NCI-H1436 treated with DMSO at 0.1 percent for 48 hours (cell line): Measurements from ENCODE around the gene FGF22.
"Not testable (repeated sequence)": the region's sequence is repeated elsewhere in the genome, so short reads cannot be mapped to it uniquely, and the experiment has no call there.

ENCODE experiments used
- DNase-seq: peaks from one replicate; lab custom pipeline; 2025; lab: John Stamatoyannopoulos, UW

Gene FGF22

GRCh38 chr19:639253-640160, at the start of gene FGF22:
TSS of gene FGF22 (plus strand) at chr19:639879. CDS start at chr19:639926, 47 bp downstream.
- DNase-seq, result no peak

DNA sequence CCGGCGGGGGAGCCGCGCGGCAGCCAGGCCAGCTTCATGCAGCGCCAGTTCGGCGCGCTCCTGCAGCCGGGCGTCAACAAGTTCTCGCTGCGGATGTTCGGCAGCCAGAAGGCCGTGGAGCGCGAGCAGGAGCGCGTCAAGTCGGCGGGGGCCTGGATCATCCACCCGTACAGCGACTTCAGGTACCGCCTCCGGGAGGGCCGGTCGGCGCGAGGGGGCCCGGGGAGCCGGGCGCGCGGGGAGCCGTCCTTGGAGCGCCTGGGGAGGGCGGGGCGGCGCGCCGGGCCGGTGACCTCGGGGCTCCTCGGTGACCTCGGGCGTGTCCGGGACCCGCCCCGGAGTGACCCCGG, 49.3 kb upstream of the FGF22 start:
- no peak for DNase-seq

GRCh38 chr19:590750-591098, 49.0 kb upstream of the FGF22 start:
- DNase-seq, result no peak

- no peak for DNase-seq
Measured at GRCh38 chr19:591099-591958, 48.4 kb upstream of the FGF22 start.

GRCh38 chr19:592101-592500, 47.6 kb upstream of the FGF22 start:
- no peak for DNase-seq

- DNase-seq, result no peak
Measured at GRCh38 chr19:593055-593454, 46.6 kb upstream of the FGF22 start.

DNA sequence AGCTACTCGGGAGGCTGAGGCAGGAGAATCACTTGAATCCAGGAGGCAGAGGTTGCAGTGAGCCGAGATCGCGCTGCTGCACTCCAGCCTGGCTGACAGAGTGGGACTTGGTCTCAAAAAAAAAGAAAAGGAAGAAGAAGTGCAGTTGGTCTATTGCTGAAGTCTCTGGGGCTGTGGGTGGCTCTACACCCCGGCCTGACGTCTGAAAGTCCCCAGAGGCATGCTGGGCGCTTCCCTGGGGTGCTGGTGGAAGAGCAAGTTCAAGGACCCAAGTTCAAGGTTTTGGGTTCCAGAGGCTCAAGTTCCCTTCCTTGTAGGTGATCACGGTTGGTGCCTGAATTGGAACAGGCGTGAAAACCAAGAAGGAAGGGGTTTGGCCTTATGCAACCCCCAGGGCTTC, 46.2 kb upstream of the FGF22 start:
- no peak for DNase-seq

DNA sequence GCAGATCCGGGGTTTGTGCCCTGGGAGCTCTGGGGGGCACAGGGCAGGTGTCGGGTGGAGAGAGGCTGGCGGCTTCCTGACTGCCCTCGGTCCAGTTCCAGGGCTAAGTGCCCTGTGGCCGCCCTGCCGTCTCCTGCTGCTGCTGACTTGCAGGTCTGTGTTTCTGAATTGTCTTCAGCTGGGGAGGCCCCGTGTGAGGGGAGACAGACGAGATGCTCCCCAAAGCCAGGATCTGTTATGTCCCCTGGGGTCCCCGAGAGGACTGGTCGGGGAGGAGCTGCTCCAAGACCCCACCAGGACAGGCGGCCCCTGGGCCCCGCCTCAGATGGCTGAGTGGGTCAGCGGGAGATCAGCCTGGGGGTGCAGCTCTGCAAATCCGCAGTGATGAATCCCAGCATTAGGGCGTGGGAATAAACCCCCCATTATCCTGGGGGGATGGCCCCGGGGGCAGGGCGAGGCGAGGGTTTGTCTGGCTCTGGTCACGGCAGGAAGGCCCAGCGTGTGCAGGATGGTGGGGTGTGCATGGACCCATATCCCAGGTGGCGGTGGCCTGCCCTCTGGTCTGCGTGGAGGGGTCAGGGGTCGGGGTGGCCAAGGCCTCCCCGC, 45.3 kb upstream of the FGF22 start:
- DNase-seq, result no peak

- no peak for DNase-seq
Measured at GRCh38 chr19:595326-596262, 44.1 kb upstream of the FGF22 start.

DNA sequence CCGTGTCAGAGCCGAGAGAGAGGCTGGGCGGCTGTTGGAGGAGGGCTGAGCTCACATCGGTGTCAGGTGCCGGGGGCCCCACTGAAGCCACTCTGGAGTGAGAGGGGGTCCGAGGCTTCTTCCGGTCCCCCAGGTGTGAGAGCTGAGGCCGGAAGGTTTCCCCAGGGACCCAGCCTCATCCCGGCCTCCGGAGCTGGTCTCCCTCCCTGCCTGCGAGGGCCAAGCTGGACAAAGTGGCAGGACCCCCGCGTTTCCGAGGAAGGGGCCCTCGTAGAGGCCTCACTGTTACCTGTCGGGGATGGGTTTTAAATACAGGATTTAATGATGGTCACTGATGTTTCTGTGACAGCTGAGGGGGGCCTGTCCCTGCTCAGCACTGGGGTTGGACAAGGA, 43.4 kb upstream of the FGF22 start:
- DNase-seq, result no peak

DNA sequence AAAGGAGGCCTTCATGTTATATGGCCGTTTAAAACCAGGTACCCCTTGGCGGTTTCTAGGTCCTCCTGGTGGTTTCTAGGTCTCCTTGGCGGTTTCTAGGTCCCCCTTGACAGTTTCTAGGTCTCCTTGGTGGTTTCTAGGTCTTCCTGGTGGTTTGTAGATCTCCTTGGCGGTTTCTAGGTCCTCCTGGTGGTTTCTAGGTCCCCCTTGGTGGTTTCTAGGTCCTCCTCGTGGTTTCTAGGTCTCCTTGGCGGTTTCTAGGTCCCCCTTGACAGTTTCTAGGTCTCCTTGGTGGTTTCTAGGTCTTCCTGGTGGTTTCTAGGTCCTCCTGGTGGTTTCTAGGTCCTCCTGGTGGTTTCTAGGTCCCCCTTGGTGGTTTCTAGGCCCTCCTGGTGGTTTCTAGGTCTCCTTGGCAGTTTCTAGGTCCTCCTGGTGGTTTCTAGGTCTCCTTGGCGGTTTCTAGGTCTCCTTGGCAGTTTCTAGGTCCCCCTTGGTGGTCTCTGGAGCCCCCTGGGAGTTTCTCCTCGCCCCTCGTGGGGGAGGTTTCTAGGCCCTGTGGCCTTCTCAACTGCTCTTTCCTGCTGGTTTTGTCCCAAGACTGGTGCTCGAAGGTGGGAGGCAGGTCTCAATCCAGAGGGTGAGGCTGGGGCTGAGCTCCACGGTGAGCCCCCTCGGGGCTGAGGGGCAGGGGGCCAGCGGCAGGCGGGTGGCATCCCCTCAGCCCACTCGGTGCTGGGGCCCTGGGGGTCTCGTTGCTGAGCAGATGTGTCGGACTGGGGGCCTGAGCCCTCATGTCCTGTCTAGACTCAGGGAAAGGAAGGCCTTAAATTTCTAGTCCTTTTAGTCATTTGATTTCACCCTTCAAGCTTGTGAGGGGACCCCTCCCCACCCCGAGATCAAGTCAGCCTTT, 42.0 kb upstream of the FGF22 start:
- no peak for DNase-seq

GRCh38 chr19:601310-601709, 38.4 kb upstream of the FGF22 start:
- no peak for DNase-seq

DNA sequence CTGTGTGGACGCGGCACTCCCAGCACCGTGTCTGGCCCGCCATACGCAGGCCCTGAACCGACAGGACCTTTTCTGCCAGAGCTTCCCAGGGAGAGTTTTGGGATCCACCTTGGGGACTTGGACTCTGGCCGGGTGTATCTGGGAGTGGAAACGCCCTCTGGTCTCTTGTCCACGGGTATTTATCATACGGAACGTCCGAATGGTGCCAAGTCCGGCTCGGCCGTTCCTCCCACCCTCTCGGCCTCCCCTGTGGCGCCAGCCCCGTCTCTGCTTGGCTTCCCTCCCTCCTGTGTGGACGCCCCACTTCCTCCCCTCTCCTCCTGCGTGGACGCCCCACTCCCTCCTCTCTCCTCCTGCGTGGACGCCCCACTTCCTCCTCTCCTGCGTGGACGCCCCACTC, 37.9 kb upstream of the FGF22 start:
- no peak for DNase-seq

- no peak for DNase-seq
Measured at GRCh38 chr19:602391-603301, 37.0 kb upstream of the FGF22 start.

DNA sequence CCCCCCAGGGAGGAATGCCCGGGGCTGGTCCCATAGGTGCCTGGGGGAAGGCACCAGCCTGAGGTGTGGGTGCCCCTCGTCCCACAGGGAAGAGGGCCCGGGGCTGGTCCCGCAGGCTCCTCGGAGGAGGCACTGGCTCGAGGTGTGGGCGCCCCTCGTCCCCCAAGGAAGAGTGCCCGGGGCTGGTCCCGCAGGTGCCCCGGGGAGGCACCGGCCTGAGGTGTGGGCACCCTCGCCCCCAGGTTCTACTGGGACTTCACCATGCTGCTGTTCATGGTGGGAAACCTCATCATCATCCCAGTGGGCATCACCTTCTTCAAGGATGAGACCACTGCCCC, 36.4 kb upstream of the FGF22 start:
- DNase-seq, result not testable (repeated sequence)

DNA sequence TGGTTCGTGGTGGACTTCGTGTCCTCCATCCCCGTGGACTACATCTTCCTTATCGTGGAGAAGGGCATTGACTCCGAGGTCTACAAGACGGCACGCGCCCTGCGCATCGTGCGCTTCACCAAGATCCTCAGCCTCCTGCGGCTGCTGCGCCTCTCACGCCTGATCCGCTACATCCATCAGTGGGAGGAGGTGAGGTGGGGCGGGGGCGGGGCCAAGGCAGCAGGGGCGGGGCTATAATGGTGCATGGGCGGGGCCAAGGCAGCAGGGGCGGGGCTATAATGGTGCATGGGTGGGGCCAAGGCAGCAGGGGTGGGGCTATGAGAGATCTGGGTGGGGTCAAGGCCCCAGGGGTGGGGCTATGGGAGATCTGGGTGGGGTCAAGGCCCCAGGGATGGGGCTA, 35.9 kb upstream of the FGF22 start:
- not testable (repeated sequence) for DNase-seq

GRCh38 chr19:604355-604754, 35.3 kb upstream of the FGF22 start:
- DNase-seq, result no peak

GRCh38 chr19:605061-605971, 34.4 kb upstream of the FGF22 start:
- not testable (repeated sequence) for DNase-seq
